WI38 (cell line): ENCODE measurements around the gene ITGB7.

ENCODE experiments used
- H3K4me3 ChIP-seq: 2 replicates; pipeline ENCODE4 v1.5.1; 2011; ENCODE audit warnings: low read depth, mild to moderate bottlenecking, control low read depth, low read length
- CTCF ChIP-seq: IDR thresholded peaks from 2 replicates; pipeline ENCODE4 v1.5.1; 2012; ENCODE audit warnings: low read depth, mild to moderate bottlenecking, control low read depth, low read length

Gene ITGB7

GRCh38 chr12:53230108-53230845 is 23.2 kb upstream of the ITGB7 start:
- no peak overlapping the region for H3K4me3 ChIP-seq
- no peak for TF ChIP-seq CTCF

- no peak overlapping the region for H3K4me3 ChIP-seq
- no peak for TF ChIP-seq CTCF
These were observed 22.4 kb upstream of the ITGB7 start for GRCh38 chr12:53229454-53229853.

DNA sequence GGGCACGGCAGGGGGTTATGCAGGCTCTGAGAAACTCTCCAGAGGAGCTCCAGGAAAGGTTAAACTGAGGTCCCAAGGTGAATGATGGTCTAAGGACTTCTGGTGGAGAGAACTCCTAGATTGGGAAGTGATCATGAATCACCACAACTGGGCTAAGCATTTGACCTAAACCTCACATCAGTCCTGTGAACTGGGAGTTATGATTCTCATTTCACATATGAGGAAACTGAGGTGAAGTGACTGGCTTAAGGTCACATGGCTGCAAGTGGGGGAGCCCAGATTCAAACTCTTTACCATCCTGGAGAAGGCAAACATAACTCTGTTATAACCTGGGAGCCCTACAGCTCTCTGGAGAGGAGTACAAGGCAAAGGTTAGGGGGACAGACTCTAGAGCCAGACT is 20.8 kb upstream of the ITGB7 start:
- H3K4me3 ChIP-seq: no peak overlapping the region
- no peak for TF ChIP-seq CTCF

DNA sequence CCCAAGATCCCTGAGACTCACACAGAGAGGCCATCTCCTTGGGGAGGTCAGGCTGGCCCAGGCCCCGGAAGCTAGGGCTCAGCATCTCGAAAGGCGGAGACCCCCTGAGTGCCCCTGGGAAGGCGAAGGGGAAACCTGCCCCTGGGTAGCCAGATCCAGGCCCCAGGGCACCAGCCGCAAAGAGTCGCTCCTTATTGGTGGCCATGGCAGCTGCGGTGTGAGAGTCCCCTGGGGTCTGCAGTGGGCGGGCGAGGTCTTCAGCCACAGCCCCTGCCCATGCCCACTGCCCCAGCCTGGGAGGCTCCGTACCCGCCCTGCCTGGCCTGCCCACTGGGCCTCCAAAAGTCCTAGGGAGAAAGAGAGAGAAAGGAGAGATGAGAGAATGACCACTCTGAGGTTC is 20.3 kb upstream of the ITGB7 start:
- no peak for TF ChIP-seq CTCF
- no peak overlapping the region for H3K4me3 ChIP-seq

- no peak for TF ChIP-seq CTCF
- no peak overlapping the region for H3K4me3 ChIP-seq
These were observed 19.8 kb upstream of the ITGB7 start for GRCh38 chr12:53226815-53227214.

GRCh38 chr12:53225635-53226424 is 18.8 kb upstream of the ITGB7 start:
- H3K4me3 ChIP-seq: no peak overlapping the region
- TF ChIP-seq CTCF: no peak
